Ishikawa (cell line): Measurements from ENCODE around the gene TOMT.

Experiments
- CEBPB ChIP-seq: IDR thresholded peaks from 2 replicates; pipeline ENCODE4 v1.6.1; 2012
- CREB1 ChIP-seq: IDR thresholded peaks from 2 replicates; pipeline ENCODE4 v1.6.1; 2012; ENCODE audit warnings: low read depth
- EGR1 ChIP-seq: IDR thresholded peaks from 2 replicates; pipeline ENCODE4 v1.6.1; 2012
- EP300 ChIP-seq: IDR thresholded peaks from 2 replicates; pipeline ENCODE4 v1.6.1; 2012; ENCODE audit warnings: borderline replicate concordance
- FOXM1 ChIP-seq: IDR thresholded peaks from 2 replicates; pipeline ENCODE4 v1.6.1; 2012; ENCODE audit warnings: low read depth, borderline replicate concordance
- NFIC ChIP-seq: IDR thresholded peaks from 2 replicates; pipeline ENCODE4 v1.6.1; 2012
- RAD21 ChIP-seq: IDR thresholded peaks from 2 replicates; pipeline ENCODE4 v1.6.1; 2012; ENCODE audit warnings: low read depth
- TAF1 ChIP-seq: IDR thresholded peaks from 2 replicates; pipeline ENCODE4 v1.6.1; 2012; ENCODE audit warnings: low read depth, mild to moderate bottlenecking
- TCF12 ChIP-seq: IDR thresholded peaks from 2 replicates; pipeline ENCODE4 v1.6.1; 2012; ENCODE audit warnings: low read depth
- TEAD4 ChIP-seq: IDR thresholded peaks from 2 replicates; pipeline ENCODE4 v1.6.1; 2012
- YY1 ChIP-seq: IDR thresholded peaks from 2 replicates; pipeline ENCODE4 v1.6.1; 2012; ENCODE audit warnings: low read depth
- ZBTB7A ChIP-seq: IDR thresholded peaks from 2 replicates; pipeline ENCODE4 v1.6.1; 2012; ENCODE audit warnings: low read depth
- TF ChIP-seq, protein P1 (sequence below): IDR thresholded peaks from 2 replicates; pipeline ENCODE4 v1.6.1; 2012
- TF ChIP-seq, protein P2 (sequence below): IDR thresholded peaks from 2 replicates; pipeline ENCODE4 v1.6.1; 2012; ENCODE audit warnings: low read depth, mild to moderate bottlenecking
- TF ChIP-seq, protein P3 (sequence below): IDR thresholded peaks from 2 replicates; pipeline ENCODE4 v1.6.1; 2012

The TOMT gene

GRCh38 chr11:72078477-72078876, 27.2 kb upstream of the TOMT start:
- TF ChIP-seq CEBPB (no peak), EGR1 (no peak), FOXM1 (no peak), NFIC (no peak)
- TF ChIP-seq, protein P1, sequence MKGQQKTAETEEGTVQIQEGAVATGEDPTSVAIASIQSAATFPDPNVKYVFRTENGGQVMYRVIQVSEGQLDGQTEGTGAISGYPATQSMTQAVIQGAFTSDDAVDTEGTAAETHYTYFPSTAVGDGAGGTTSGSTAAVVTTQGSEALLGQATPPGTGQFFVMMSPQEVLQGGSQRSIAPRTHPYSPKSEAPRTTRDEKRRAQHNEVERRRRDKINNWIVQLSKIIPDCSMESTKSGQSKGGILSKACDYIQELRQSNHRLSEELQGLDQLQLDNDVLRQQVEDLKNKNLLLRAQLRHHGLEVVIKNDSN: no peak
- TF ChIP-seq, protein P2, sequence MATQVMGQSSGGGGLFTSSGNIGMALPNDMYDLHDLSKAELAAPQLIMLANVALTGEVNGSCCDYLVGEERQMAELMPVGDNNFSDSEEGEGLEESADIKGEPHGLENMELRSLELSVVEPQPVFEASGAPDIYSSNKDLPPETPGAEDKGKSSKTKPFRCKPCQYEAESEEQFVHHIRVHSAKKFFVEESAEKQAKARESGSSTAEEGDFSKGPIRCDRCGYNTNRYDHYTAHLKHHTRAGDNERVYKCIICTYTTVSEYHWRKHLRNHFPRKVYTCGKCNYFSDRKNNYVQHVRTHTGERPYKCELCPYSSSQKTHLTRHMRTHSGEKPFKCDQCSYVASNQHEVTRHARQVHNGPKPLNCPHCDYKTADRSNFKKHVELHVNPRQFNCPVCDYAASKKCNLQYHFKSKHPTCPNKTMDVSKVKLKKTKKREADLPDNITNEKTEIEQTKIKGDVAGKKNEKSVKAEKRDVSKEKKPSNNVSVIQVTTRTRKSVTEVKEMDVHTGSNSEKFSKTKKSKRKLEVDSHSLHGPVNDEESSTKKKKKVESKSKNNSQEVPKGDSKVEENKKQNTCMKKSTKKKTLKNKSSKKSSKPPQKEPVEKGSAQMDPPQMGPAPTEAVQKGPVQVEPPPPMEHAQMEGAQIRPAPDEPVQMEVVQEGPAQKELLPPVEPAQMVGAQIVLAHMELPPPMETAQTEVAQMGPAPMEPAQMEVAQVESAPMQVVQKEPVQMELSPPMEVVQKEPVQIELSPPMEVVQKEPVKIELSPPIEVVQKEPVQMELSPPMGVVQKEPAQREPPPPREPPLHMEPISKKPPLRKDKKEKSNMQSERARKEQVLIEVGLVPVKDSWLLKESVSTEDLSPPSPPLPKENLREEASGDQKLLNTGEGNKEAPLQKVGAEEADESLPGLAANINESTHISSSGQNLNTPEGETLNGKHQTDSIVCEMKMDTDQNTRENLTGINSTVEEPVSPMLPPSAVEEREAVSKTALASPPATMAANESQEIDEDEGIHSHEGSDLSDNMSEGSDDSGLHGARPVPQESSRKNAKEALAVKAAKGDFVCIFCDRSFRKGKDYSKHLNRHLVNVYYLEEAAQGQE: no peak

GRCh38 chr11:72079819-72080325, 25.9 kb upstream of the TOMT start:
- TF ChIP-seq FOXM1 (no peak), TEAD4 (no peak), RAD21 (no peak), TCF12 (no peak), EGR1 (no peak), TAF1 (no peak)
- TF ChIP-seq, protein P2: no peak

DNA sequence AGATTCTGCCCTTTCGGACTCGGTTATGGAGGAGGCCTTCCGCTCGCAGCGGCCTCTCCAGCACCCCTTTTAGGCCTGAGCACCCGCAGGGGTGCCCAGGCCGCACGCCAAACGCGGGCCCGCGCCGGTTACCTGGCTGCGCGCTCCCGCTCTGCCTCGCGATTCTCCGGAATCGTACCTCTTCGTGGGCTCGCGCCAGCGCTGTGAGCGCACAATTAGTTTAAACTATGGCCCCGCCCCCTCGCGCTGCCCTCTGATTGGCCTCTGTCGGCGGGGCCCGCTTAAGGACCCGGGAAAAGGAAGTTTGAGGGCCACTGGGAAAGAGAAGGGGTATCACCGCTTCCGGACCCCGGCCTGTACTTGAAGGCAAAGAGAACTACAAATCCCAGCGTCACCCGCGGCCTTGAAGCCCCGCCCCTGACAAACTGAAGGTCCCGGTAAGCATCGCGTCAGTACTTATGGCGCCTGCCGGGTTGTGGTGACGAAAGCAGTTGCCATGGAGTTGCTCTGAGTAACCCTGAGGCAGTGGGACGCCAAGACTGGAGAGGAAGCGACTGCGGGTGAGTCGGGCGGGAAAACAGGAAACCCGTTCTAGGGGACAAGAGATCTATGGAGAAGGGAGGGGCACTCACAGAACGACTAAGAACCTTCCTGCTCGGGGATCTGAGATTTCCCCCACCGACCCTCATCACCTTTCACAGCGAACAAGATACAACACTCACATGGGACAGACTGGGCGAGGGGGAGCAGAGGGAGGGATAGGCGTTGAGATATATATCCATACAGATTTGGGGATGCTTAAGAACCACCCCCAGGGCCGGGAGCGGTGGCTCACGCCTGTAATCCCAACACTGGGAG, 25.2 kb upstream of the TOMT start, which contains the start of the genes LRRC51 and NUMA1:
TSS of gene LRRC51 (plus strand) at position 525 of the 858 bp plus-strand sequence. CDS start 8,234 bp downstream, outside the sequence.
TSS of gene NUMA1 (minus strand) at position 217 of the 858 bp plus-strand sequence. CDS start 44,599 bp downstream, outside the sequence.
- TF ChIP-seq EGR1 (no peak), CEBPB (0 out of 2 replicates have a peak, but pooled peaks have one; percentile 6), TAF1 (peak; percentile 72; the same call in 1 of the 2 replicates), NFIC (0 out of 2 replicates have a peak, but pooled peaks have one; percentile 3), EP300 (no peak), YY1 (peak; percentile 88), FOXM1 (peak; percentile 78; the same call in 1 of the 2 replicates), CREB1 (peak; percentile 96), TCF12 (peak; percentile 55; the same call in 1 of the 2 replicates), ZBTB7A (peak; percentile 85; the same call in 1 of the 2 replicates)
- TF ChIP-seq, protein P2: no peak
- TF ChIP-seq, protein P3, sequence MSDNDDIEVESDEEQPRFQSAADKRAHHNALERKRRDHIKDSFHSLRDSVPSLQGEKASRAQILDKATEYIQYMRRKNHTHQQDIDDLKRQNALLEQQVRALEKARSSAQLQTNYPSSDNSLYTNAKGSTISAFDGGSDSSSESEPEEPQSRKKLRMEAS: peak; percentile 54

GRCh38 chr11:72081184-72081644, 24.5 kb upstream of the TOMT start:
- TF ChIP-seq NFIC: no peak
- no peak for TF ChIP-seq EP300
- no peak for TF ChIP-seq CEBPB
- TF ChIP-seq TEAD4: no peak
- TF ChIP-seq YY1: no peak
- TF ChIP-seq, protein P2: no peak
- TF ChIP-seq FOXM1: no peak
- TF ChIP-seq, protein P3: no peak
- no peak for TF ChIP-seq ZBTB7A
- no peak for TF ChIP-seq CREB1
- no peak for TF ChIP-seq TAF1
- TF ChIP-seq, protein P1: no peak
